ENCODE data around the gene NEU4. TPM values are rescaled to one million over a fixed set of nuclear protein-coding genes. Genes with fewer than 3 reads are reported as not detected.

The NEU4 gene
- total RNA-seq, 1 experiment from 2014 or later, result 10.0 TPM

DNA sequence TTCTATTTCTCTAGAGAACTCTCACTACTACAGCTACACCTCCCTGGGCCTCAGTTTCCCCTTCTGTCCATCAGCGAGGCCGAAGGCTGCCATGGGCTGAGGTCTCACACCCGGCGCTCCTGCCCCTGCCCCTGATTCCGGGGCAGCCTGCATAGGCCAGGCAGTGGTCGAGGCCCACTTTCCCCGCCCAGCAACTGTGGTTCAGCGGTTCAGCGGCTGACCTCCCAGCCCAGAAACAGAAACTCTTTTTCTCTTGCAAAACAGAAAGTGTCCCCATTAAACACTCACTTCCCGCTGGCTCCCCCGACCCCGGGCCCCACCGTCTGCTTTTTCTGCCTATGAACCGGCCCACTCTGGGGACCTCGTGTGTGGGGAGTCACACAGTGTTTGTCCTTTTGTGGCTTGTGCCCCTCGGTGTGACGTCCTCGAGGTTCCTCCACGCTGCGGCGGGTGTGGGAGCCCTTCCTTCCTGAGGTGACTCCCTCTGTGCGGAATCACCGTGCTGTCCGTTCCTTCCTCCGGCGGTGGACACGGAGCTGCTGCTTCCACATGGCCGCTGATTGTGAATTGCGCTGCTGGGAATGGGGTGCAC, 33.7 kb downstream of the NEU4 start:
- intact Hi-C loops (cut with micrococcal nuclease; ENCODE audit: unreplicated experiment) (no loop called here), in situ Hi-C loops (cut with HindIII; ENCODE audit: low pct_unique_long_range_greater_than_20kb, low sequenced_read_pairs) (no loop called here)
- Histone ChIP-seq H3K27me3 (ENCODE audit: control insufficient read depth, insufficient read depth, low read length) (no peaks in the 10 kb centered on the region), H3K4me3 (ENCODE audit: low read depth in 2 of 2, low read length in 2 of 2) (no peak overlapping the region), H3K27ac (ENCODE audit: low read length) (no peak overlapping the region), H3K9me3 (ENCODE audit: control insufficient read depth, insufficient read depth, low read depth, low read length) (no peaks in the 10 kb centered on the region), H3K36me3 (ENCODE audit: control insufficient read depth, insufficient read depth, low read length) (no peaks in the 10 kb centered on the region), H3K4me1 (ENCODE audit: control insufficient read depth, insufficient read depth, low read length) (peaks cover 5% of the 10 kb centered on the region; the same call in 1 of the 2 replicates)
- BruUV-seq (replicated peaks), result no TSS peak
- ATAC-seq, result peak; percentile 29; the same call in 1 of the 2 replicates
- ChIA-PET POLR2A (no interaction called here), CTCF (no interaction called here)
- no peak for DNase-seq (ENCODE audit: low read depth, low spot score)
- no peak for TF ChIP-seq POLR2AphosphoS5 (IDR thresholded peaks at IDR 0.05; ENCODE audit: low read depth, low read length)
- TF ChIP-seq TCF7L2 (IDR thresholded peaks at IDR 0.05; ENCODE audit: low read depth, low read length), result no peak
- TF ChIP-seq, protein P1, sequence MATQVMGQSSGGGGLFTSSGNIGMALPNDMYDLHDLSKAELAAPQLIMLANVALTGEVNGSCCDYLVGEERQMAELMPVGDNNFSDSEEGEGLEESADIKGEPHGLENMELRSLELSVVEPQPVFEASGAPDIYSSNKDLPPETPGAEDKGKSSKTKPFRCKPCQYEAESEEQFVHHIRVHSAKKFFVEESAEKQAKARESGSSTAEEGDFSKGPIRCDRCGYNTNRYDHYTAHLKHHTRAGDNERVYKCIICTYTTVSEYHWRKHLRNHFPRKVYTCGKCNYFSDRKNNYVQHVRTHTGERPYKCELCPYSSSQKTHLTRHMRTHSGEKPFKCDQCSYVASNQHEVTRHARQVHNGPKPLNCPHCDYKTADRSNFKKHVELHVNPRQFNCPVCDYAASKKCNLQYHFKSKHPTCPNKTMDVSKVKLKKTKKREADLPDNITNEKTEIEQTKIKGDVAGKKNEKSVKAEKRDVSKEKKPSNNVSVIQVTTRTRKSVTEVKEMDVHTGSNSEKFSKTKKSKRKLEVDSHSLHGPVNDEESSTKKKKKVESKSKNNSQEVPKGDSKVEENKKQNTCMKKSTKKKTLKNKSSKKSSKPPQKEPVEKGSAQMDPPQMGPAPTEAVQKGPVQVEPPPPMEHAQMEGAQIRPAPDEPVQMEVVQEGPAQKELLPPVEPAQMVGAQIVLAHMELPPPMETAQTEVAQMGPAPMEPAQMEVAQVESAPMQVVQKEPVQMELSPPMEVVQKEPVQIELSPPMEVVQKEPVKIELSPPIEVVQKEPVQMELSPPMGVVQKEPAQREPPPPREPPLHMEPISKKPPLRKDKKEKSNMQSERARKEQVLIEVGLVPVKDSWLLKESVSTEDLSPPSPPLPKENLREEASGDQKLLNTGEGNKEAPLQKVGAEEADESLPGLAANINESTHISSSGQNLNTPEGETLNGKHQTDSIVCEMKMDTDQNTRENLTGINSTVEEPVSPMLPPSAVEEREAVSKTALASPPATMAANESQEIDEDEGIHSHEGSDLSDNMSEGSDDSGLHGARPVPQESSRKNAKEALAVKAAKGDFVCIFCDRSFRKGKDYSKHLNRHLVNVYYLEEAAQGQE (IDR thresholded peaks at IDR 0.05; ENCODE audit: insufficient read depth in 1 of 2, low read depth in 2 of 2, low read length in 1 of 2), result no peak
- no peak for TF ChIP-seq CTCF (IDR thresholded peaks at IDR 0.05)
- TF ChIP-seq SIN3A (IDR thresholded peaks at IDR 0.05; ENCODE audit: borderline replicate concordance, insufficient read depth, low read depth, low read length), result no peak

DNA sequence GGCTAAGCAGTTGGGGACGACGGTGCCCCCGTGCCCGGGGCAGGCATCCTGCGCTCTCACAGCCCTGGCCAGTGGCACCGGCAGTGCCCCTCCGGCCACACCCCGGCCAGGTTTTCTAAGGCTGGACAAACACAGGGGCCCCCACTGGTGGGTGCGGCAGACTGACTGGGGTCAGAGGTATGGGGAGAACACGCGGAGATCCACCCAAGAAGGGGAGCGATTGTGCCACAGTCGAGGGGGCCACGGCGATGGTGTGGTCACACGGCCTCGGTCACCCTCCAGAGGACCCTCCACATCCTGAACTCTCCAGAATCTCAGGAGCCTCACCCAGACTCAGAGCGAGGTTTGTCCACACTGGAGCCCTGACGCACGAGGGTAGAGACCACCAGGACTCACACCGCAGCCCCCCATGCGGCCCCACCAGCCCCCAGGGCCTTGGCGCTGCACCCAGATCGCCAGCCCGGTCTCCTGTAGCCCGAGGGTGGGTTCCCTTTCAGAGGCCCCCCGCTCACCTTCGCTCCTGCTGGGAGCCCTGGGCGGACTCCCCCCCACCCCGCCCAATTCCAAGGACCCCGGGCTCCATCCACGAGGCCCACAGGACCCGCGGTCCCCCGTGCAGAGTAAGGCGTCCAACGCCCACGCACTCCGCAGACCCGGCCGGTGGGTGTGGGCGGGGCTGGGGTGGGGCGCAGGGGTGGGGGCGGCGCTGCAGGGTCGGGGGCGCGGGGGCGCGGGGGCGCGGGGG, 34.5 kb downstream of the NEU4 start:
- Histone ChIP-seq H3K27me3 (ENCODE audit: control insufficient read depth, insufficient read depth, low read length) (no peaks in the 10 kb centered on the region), H3K4me3 (ENCODE audit: low read depth in 2 of 2, low read length in 2 of 2) (no peak overlapping the region; a peak in 1 of 4 replicates), H3K36me3 (ENCODE audit: control insufficient read depth, insufficient read depth, low read length) (no peaks in the 10 kb centered on the region), H3K4me1 (ENCODE audit: control insufficient read depth, insufficient read depth, low read length) (peaks cover 5% of the 10 kb centered on the region; the same call in 1 of the 2 replicates), H3K27ac (ENCODE audit: low read length) (no peak overlapping the region), H3K9me3 (ENCODE audit: control insufficient read depth, insufficient read depth, low read depth, low read length) (no peaks in the 10 kb centered on the region)
- intact Hi-C loops (cut with micrococcal nuclease; ENCODE audit: unreplicated experiment) (no loop called here), in situ Hi-C loops (cut with HindIII; ENCODE audit: low pct_unique_long_range_greater_than_20kb, low sequenced_read_pairs) (no loop called here)
- ATAC-seq, result peak; percentile 64
- ChIA-PET CTCF (no interaction called here), POLR2A (interaction anchor here (0.8 kb wide), 1 partner anchor 39 kb away, joined by 5 read pairs; no protein-coding TSS in a partner anchor)
- DNase-seq (ENCODE audit: low read depth, low spot score), result no peak
- no TSS peak for BruUV-seq (replicated peaks)
- TF ChIP-seq CTCF (IDR thresholded peaks at IDR 0.05) (no peak), SIN3A (IDR thresholded peaks at IDR 0.05; ENCODE audit: borderline replicate concordance, insufficient read depth, low read depth, low read length) (no peak), POLR2AphosphoS5 (IDR thresholded peaks at IDR 0.05; ENCODE audit: low read depth, low read length) (no peak), TCF7L2 (IDR thresholded peaks at IDR 0.05; ENCODE audit: low read depth, low read length) (no peak)
- TF ChIP-seq, protein P1 (IDR thresholded peaks at IDR 0.05; ENCODE audit: insufficient read depth in 1 of 2, low read depth in 2 of 2, low read length in 1 of 2), result no peak

All from Panc1 (cell line).